ENCODE data around the gene CRYGN. TPM values are rescaled to one million over a fixed set of nuclear protein-coding genes. Genes with fewer than 3 reads are reported as not detected.

Gene CRYGN
- total RNA-seq, 6 donors from 2014 or later = 0.43 to 0.61 TPM; not detected in 4

DNA sequence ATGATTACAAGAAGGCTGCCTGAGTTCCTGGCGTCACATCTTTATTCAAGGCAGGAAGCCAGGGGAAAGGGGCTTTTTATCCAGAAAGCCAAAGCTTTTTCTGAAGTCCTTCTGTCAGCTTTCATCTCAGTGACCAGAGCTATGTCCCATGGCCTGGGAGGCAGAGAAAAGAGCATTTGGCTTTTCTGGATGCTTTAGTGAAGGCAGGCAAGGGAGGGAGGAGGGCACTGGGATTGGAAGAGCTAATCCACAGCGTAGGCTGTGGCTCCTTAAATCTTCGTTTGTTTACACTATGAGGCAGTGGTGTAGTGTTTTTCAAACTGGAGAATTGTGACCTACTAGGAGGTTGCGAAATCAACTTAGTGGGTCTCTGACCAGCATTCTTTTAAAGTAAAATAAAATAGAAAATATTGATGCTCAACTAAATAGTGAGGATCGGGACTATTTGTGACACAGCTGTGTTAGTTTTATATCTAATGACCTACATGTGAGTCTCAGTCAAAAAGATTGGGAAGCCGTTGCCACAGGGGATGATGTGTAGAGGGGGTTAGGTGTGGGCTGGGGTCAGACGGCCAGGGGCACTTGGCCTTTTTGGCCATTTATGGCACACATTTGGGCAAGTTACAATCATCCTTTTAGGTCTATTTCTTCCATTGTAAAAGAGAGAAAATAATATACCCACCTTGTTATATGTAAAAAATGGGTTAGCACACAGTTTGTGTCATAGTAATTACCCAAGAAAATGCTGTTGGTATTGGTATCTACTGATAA is 14.1 kb downstream of the CRYGN start:
- WGBS, 2 donors = 44 to 56% methylated on average over 7 of the region's 7 CpGs
- TF ChIP-seq POLR2AphosphoS5 (IDR thresholded peaks at IDR 0.05) (no peak), POLR2A (IDR thresholded peaks at IDR 0.05) (no peak), EP300 (IDR thresholded peaks at IDR 0.05) (no peak)
- TF ChIP-seq, protein P1, sequence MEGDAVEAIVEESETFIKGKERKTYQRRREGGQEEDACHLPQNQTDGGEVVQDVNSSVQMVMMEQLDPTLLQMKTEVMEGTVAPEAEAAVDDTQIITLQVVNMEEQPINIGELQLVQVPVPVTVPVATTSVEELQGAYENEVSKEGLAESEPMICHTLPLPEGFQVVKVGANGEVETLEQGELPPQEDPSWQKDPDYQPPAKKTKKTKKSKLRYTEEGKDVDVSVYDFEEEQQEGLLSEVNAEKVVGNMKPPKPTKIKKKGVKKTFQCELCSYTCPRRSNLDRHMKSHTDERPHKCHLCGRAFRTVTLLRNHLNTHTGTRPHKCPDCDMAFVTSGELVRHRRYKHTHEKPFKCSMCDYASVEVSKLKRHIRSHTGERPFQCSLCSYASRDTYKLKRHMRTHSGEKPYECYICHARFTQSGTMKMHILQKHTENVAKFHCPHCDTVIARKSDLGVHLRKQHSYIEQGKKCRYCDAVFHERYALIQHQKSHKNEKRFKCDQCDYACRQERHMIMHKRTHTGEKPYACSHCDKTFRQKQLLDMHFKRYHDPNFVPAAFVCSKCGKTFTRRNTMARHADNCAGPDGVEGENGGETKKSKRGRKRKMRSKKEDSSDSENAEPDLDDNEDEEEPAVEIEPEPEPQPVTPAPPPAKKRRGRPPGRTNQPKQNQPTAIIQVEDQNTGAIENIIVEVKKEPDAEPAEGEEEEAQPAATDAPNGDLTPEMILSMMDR (IDR thresholded peaks at IDR 0.05) = no peak
- DNase-seq = no peak
- Histone ChIP-seq H3K27ac (peak overlapping the region; percentile 20 to 58 (median 41)), H3K4me3 (no peak overlapping the region), H3K27me3 (no peaks in the 10 kb centered on the region), H3K36me3 (no peaks in the 10 kb centered on the region), H3K4me1 (peaks cover 22 to 45% (median 34%) of the 10 kb centered on the region in 4 donors), H3K9me3 (peaks cover 0 to 3% (median 0%) of the 10 kb centered on the region in 4 donors)
- peak in 1 of 2 donors; percentile 71 for ATAC-seq (ENCODE audit: low FRiP score in 2 of 2)

DNA sequence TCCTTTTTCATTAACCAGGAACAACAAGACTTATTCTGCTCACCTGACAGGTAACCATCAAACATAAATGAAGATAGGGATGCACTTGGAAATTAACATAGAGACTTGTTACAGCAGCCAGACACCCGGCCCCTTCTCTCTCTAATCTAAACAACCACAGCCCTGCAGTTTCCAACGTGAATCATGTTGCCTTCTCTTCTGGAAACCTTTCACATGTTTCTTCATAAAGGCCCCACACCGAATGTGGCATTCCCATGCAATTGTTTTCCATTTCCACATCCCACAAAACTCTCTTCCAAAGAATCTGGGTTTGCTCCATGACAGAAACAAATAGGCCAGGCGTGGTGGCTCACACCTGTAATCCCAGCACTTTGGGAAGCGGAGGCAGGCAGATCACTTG is 15.1 kb downstream of the CRYGN start:
- ATAC-seq (ENCODE audit: low FRiP score in 2 of 2) (no peak), DNase-seq (no peak)
- TF ChIP-seq EP300 (IDR thresholded peaks at IDR 0.05) (no peak), POLR2AphosphoS5 (IDR thresholded peaks at IDR 0.05) (no peak), POLR2A (IDR thresholded peaks at IDR 0.05) (no peak)
- TF ChIP-seq, protein P1 (IDR thresholded peaks at IDR 0.05) = no peak
- no peak overlapping the region for H3K4me3 ChIP-seq
- H3K4me1 ChIP-seq = peaks cover 21 to 39% (median 32%) of the 10 kb centered on the region in 4 donors
- no peaks in the 10 kb centered on the region for H3K27me3 ChIP-seq
- H3K27ac ChIP-seq = no peak overlapping the region
- no peaks in the 10 kb centered on the region for H3K36me3 ChIP-seq
- 76 to 90% methylated on average over 5 of the region's 5 CpGs for WGBS, 2 donors
- H3K9me3 ChIP-seq = peaks cover 0 to 3% (median 0%) of the 10 kb centered on the region in 4 donors

DNA sequence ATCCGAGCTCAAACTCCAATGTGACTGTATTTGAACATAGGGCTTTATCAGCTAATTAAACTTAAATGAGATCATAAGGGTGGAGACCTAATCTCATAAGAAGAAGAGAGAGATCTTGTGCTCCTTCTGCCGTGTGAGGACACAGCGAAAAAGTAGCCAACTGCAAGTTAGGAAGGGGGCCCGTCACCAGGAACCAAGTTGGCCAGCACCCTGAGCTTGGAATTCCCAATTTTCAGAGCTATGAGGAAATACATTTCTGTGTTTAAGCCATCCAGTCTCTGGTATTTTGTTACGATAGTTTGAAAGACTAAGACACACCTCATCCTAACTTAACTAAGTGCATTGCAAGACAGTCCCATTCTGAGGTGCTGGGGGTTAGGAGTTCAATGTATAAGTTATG is 16.0 kb downstream of the CRYGN start:
- TF ChIP-seq EP300 (IDR thresholded peaks at IDR 0.05) (no peak), POLR2AphosphoS5 (IDR thresholded peaks at IDR 0.05) (no peak), POLR2A (IDR thresholded peaks at IDR 0.05) (no peak)
- TF ChIP-seq, protein P1 (IDR thresholded peaks at IDR 0.05) = no peak
- no peak for DNase-seq
- Histone ChIP-seq H3K4me3 (no peak overlapping the region), H3K9me3 (peaks cover 0 to 3% (median 0%) of the 10 kb centered on the region in 4 donors), H3K27me3 (no peaks in the 10 kb centered on the region), H3K27ac (no peak overlapping the region), H3K36me3 (no peaks in the 10 kb centered on the region), H3K4me1 (peaks cover 12 to 30% (median 24%) of the 10 kb centered on the region in 4 donors)
- WGBS, 2 donors = 87 to 88% methylated on average over 5 of the region's 5 CpGs
- peak in 1 of 2 donors; percentile 11 for ATAC-seq (ENCODE audit: low FRiP score in 2 of 2)

DNA sequence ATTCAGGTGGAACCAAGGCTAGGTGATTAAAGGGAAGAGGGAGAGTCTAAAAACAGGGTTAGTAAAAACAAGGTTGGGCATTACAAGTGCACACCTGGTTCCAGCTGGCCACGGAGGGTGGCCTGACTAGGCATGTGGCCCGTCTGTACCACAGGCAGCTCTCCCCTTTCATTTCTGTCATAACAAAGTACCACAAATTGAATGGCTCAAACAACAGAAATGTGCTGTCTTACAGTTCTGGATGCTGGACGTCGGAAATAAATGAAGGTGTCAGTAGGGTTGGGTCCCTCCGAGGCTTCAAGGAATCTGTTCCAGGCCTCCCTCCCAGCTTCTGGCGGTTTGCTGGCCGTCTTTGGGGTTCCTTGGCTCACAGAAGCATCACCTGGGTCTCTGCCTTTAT is 16.7 kb downstream of the CRYGN start:
- Histone ChIP-seq H3K36me3 (no peaks in the 10 kb centered on the region), H3K27me3 (no peaks in the 10 kb centered on the region), H3K27ac (no peak overlapping the region), H3K9me3 (peaks cover 0 to 3% (median 0%) of the 10 kb centered on the region in 4 donors), H3K4me3 (no peak overlapping the region), H3K4me1 (peaks cover 8 to 23% (median 17%) of the 10 kb centered on the region in 4 donors)
- TF ChIP-seq POLR2A (IDR thresholded peaks at IDR 0.05) = no peak
- no peak for TF ChIP-seq POLR2AphosphoS5 (IDR thresholded peaks at IDR 0.05)
- TF ChIP-seq, protein P1 (IDR thresholded peaks at IDR 0.05) = no peak
- ATAC-seq (ENCODE audit: low FRiP score in 2 of 2) (no peak), DNase-seq (no peak)
- WGBS, 2 donors = 83 to 84% methylated on average over 7 of the region's 7 CpGs
